ENCODE results near the gene ARID3A.
A peak's percentile ranks its signal among the peaks of the same experiment; 100 is the strongest.
"Not testable (repeated sequence)": the region's sequence is repeated elsewhere in the genome, so short reads cannot be mapped to it uniquely, and the experiment has no call there.

The ARID3A gene

GRCh38 chr19:948842-949496 lies 23.1 kb downstream of the ARID3A start:
- Mint-ChIP-seq H3K27me3 (ENCODE audit: low read depth) (no peaks in the 10 kb centered on the region), H3K4me3 (no peak overlapping the region), H3K9me3 (no peaks in the 10 kb centered on the region), H3K27ac (no peak overlapping the region), H3K4me1 (ENCODE audit: low read depth) (peaks cover 3% of the 10 kb centered on the region), H3K36me3 (ENCODE audit: low read depth) (no peaks in the 10 kb centered on the region)
- DNase-seq (ENCODE audit: low spot score), result no peak

DNA sequence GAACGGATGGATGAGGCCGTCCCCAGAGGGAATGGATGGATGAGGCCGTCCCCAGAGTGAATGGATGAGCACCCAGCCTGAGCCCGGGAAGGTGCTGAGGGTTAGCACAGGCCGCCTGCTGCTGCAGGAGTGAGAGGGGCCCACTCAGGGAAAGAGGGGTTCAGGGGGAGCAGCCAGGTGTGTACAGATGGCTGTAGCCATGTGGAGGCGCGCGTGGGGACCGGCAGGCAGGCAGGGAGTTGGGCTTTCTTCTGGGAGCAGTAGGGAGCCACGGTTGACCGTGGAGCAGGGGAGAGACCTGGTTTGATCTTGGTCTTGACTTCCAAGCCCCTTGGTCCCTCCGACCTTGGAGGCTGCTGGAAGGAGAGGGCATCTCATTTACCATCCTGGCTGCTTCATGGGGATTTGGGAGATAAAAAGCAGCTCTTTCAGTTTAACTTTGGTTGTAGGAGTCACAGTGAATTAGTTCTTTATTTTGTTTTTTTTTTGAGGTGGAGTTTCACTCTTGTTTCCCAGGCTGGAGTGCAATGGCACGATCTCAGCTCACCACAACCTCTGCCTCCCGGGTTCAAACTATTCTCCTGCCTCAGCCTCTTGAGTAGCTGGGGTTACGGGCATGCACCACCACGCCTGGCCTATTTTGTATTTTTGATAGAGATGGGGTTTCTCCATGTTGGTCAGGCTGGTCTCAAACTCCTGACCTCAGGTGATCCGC lies 24.7 kb downstream of the ARID3A start:
- H3K9me3 Mint-ChIP-seq, result no peaks in the 10 kb centered on the region
- H3K4me3 Mint-ChIP-seq, result no peak overlapping the region
- H3K36me3 Mint-ChIP-seq (ENCODE audit: low read depth), result no peaks in the 10 kb centered on the region
- no peaks in the 10 kb centered on the region for H3K27me3 Mint-ChIP-seq (ENCODE audit: low read depth)
- H3K4me1 Mint-ChIP-seq (ENCODE audit: low read depth), result no peaks in the 10 kb centered on the region
- no peak overlapping the region for H3K27ac Mint-ChIP-seq
- DNase-seq (ENCODE audit: low spot score), result no peak

- H3K4me1 Mint-ChIP-seq (ENCODE audit: low read depth), result no peaks in the 10 kb centered on the region
- H3K36me3 Mint-ChIP-seq (ENCODE audit: low read depth), result no peaks in the 10 kb centered on the region
- no peak for DNase-seq (ENCODE audit: low spot score)
- H3K27me3 Mint-ChIP-seq (ENCODE audit: low read depth), result no peaks in the 10 kb centered on the region
- H3K9me3 Mint-ChIP-seq, result no peaks in the 10 kb centered on the region
- peak overlapping the region; percentile 18 for H3K4me3 Mint-ChIP-seq
- peak overlapping the region; percentile 45 for H3K27ac Mint-ChIP-seq
These were observed 26.3 kb downstream of the ARID3A start for GRCh38 chr19:952049-952679.

DNA sequence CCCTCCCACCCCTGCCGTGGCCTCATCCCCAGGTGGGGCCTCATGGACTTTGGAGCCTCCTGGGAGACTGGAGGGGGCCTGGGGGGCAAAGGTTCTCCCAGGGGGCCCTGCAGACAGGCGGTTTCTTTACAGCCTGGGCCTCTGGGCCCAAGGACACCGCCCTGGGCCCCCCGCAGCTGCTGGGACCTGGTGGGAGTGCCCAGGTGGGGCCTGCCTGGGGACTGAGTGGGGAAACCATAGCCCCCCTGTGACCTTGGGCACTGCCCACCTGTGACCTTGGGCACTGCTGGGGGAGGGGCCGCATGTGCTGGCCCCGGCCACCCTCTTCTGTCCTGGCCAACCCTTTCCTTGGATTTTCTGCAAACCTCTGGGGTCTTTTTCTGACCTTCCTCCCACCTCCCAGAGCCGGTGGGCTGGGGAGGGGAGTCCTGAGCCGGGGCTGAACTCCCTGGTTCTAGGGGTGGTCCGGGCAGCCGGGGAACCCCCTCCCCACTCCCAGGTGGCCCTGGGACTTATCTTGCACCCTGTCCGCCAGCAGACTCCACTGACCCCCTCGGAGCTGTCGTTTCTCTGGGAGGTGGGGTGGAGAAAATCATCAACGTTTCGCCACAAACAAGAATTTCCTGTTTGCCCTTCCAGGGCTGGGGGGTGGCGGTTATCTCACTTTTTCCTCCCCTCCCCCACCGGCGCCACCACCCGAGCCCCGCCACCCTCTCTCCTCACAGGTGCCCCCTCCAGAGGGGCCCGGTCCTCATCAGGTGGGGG lies 27.0 kb downstream of the ARID3A start:
- Mint-ChIP-seq H3K4me3 (peak overlapping the region; percentile 51), H3K4me1 (ENCODE audit: low read depth) (no peaks in the 10 kb centered on the region), H3K36me3 (ENCODE audit: low read depth) (no peaks in the 10 kb centered on the region), H3K27ac (peak overlapping the region; percentile 57), H3K9me3 (no peaks in the 10 kb centered on the region), H3K27me3 (ENCODE audit: low read depth) (no peaks in the 10 kb centered on the region)
- no peak for DNase-seq (ENCODE audit: low spot score)

- Mint-ChIP-seq H3K27ac (peak overlapping the region; percentile 26), H3K27me3 (ENCODE audit: low read depth) (no peaks in the 10 kb centered on the region), H3K4me3 (no peak overlapping the region), H3K9me3 (no peaks in the 10 kb centered on the region), H3K4me1 (ENCODE audit: low read depth) (no peaks in the 10 kb centered on the region), H3K36me3 (ENCODE audit: low read depth) (no peaks in the 10 kb centered on the region)
- DNase-seq (ENCODE audit: low spot score), result no peak
These were observed 27.8 kb downstream of the ARID3A start for GRCh38 chr19:953445-954271.

DNA sequence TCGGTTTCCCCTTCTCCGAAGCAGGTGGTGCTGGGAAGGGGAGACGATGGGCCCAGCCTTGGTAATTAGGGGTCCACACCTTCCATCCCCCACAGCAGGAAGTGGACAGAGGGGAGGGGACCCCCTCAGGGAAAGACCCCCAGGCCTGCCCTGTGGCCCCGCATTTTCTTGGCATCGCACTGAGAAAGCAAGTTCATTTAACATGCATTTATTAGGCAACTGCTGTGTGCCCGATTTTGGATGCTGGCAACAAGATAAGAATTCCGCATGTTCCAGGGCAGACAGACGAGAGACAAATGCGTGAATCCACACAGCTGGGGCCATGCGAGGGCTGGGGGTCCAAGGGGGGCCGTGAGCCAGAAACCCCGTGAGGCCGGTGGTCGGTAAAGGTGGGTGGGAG lies 28.4 kb downstream of the ARID3A start:
- peaks cover 2% of the 10 kb centered on the region for H3K4me1 Mint-ChIP-seq (ENCODE audit: low read depth)
- no peak for DNase-seq (ENCODE audit: low spot score)
- H3K4me3 Mint-ChIP-seq, result no peak overlapping the region
- H3K27me3 Mint-ChIP-seq (ENCODE audit: low read depth), result no peaks in the 10 kb centered on the region
- H3K36me3 Mint-ChIP-seq (ENCODE audit: low read depth), result no peaks in the 10 kb centered on the region
- no peak overlapping the region for H3K27ac Mint-ChIP-seq
- H3K9me3 Mint-ChIP-seq, result no peaks in the 10 kb centered on the region

GRCh38 chr19:954672-955494 lies 29.0 kb downstream of the ARID3A start:
- Mint-ChIP-seq H3K4me1 (ENCODE audit: low read depth) (peaks cover 2% of the 10 kb centered on the region), H3K36me3 (ENCODE audit: low read depth) (no peaks in the 10 kb centered on the region), H3K27ac (no peak overlapping the region), H3K27me3 (ENCODE audit: low read depth) (no peaks in the 10 kb centered on the region), H3K9me3 (no peaks in the 10 kb centered on the region), H3K4me3 (no peak overlapping the region)
- no peak for DNase-seq (ENCODE audit: low spot score)

- H3K27me3 Mint-ChIP-seq (ENCODE audit: low read depth), result no peaks in the 10 kb centered on the region
- no peaks in the 10 kb centered on the region for H3K9me3 Mint-ChIP-seq
- H3K4me3 Mint-ChIP-seq, result no peak overlapping the region
- H3K27ac Mint-ChIP-seq, result no peak overlapping the region
- no peak for DNase-seq (ENCODE audit: low spot score)
- H3K4me1 Mint-ChIP-seq (ENCODE audit: low read depth), result peaks cover 2% of the 10 kb centered on the region
- H3K36me3 Mint-ChIP-seq (ENCODE audit: low read depth), result no peaks in the 10 kb centered on the region
These were observed 30.2 kb downstream of the ARID3A start for GRCh38 chr19:955803-956765.

GRCh38 chr19:956766-957440 lies 31.1 kb downstream of the ARID3A start:
- H3K4me1 Mint-ChIP-seq (ENCODE audit: low read depth), result peaks cover 2% of the 10 kb centered on the region
- no peak overlapping the region for H3K27ac Mint-ChIP-seq
- H3K9me3 Mint-ChIP-seq, result no peaks in the 10 kb centered on the region
- no peak for DNase-seq (ENCODE audit: low spot score)
- H3K4me3 Mint-ChIP-seq, result no peak overlapping the region
- H3K36me3 Mint-ChIP-seq (ENCODE audit: low read depth), result no peaks in the 10 kb centered on the region
- no peaks in the 10 kb centered on the region for H3K27me3 Mint-ChIP-seq (ENCODE audit: low read depth)

DNA sequence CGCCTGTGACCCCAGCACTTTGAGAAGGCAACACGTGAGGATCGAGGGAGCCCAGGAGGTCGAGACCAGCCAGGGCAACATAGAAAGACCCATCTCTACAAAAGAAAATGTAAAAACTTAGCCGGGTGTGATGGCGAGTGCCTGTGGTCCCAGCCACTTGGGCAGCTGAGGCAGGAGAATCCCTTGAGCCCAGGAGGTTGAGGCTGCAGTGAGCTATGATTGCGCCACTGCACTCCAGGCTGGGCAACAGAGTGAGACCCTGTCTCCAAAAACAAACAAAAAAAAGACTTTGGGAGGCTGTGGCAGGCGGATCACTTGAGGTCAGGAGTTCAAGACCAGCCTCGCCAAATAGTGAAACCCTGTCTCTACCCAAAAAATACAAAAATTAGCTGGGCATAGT lies 31.7 kb downstream of the ARID3A start:
- H3K27ac Mint-ChIP-seq; DNase-seq (ENCODE audit: low spot score); H3K4me3 Mint-ChIP-seq; H3K4me1 Mint-ChIP-seq (ENCODE audit: low read depth); H3K36me3 Mint-ChIP-seq (ENCODE audit: low read depth); H3K9me3 Mint-ChIP-seq; H3K27me3 Mint-ChIP-seq (ENCODE audit: low read depth): not testable (repeated sequence)

GRCh38 chr19:958967-959855 lies 33.4 kb downstream of the ARID3A start:
- Mint-ChIP-seq H3K27me3 (ENCODE audit: low read depth) (no peaks in the 10 kb centered on the region), H3K4me3 (no peak overlapping the region), H3K4me1 (ENCODE audit: low read depth) (peaks cover 7% of the 10 kb centered on the region), H3K9me3 (no peaks in the 10 kb centered on the region), H3K36me3 (ENCODE audit: low read depth) (peaks cover 5% of the 10 kb centered on the region), H3K27ac (peak overlapping the region; percentile 26)
- peak; percentile 27 for DNase-seq (ENCODE audit: low spot score)
